GM12865 (cell line): Measurements from ENCODE around the gene SLC4A3.
A peak's percentile ranks its signal among the peaks of the same experiment; 100 is the strongest.

ENCODE experiments used
- DNase-seq: peaks from one replicate; pipeline ENCODE4 v3.0.0; 2010; ENCODE audit warnings: low read depth
- H3K4me3 ChIP-seq: 2 replicates; pipeline ENCODE4 v1.5.1; 2011; ENCODE audit warnings: mild to moderate bottlenecking, low read depth, low read length, control low read depth
- CTCF ChIP-seq: IDR thresholded peaks from 2 replicates; pipeline ENCODE4 v1.5.1; 2011; ENCODE audit warnings: low read length, control low read depth, low read depth, inconsistent platforms; ENCODE audit not compliant: insufficient read depth; ENCODE audit errors: missing control alignments

The SLC4A3 gene

GRCh38 chr2:219642069-219642454 is 14.6 kb downstream of the SLC4A3 start:
- DNase-seq = no peak
- TF ChIP-seq CTCF = no peak
- no peak overlapping the region for H3K4me3 ChIP-seq

GRCh38 chr2:219642465-219643083 is 15.1 kb downstream of the SLC4A3 start:
- peak; percentile 100 for TF ChIP-seq CTCF
- peak; percentile 96 for DNase-seq
- no peak overlapping the region for H3K4me3 ChIP-seq

DNA sequence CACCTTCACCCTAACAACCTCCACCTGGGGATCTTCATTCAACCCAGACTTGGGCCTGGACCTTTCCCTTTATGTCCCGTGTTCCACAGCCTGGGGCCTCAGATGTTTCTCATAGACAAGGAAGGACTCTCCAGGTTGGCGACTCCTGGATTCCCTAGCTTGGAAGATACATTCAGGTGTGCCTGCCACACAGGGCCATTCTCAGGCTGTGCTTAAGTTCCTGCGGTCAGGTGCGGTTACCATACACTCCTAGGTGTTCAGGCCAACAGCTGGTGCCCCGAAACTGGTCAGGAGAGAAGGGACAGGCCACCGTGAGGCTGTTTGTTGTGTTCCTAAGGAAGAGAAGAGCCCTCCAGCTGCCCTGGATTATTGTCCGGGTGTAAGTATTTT is 15.6 kb downstream of the SLC4A3 start:
- DNase-seq = no peak
- TF ChIP-seq CTCF = no peak
- H3K4me3 ChIP-seq = no peak overlapping the region

DNA sequence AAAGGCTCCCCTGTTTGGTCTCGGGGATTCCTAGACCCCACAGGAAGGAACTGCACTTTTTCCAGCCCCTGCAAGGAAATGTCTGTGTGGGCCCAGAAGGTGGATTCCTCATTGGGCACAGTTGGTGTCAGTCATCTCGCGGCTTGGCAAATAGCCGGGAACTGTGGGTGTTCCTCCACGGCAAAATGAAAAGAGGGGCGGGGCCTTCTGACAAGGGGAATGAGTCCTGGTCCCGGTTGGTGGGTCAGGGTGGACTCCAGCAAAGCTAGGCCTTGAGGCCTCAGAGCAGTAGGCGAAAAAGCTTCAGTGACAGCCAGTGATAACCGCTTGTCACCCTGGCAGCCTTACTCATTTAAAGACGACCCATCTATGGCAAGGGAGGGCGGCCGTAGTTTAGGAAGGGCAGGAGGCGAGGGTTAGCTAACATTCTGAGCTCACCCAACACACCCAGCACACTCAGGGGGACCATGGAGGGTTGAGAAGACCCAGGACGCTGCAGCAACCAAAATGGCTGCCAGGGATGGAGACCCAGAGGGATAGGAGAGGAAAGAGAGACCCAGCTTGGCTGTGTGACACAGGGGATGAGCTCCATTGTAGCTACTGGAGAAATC is 16.5 kb downstream of the SLC4A3 start:
- DNase-seq = peak; percentile 19
- TF ChIP-seq CTCF = no peak
- H3K4me3 ChIP-seq = no peak overlapping the region

DNA sequence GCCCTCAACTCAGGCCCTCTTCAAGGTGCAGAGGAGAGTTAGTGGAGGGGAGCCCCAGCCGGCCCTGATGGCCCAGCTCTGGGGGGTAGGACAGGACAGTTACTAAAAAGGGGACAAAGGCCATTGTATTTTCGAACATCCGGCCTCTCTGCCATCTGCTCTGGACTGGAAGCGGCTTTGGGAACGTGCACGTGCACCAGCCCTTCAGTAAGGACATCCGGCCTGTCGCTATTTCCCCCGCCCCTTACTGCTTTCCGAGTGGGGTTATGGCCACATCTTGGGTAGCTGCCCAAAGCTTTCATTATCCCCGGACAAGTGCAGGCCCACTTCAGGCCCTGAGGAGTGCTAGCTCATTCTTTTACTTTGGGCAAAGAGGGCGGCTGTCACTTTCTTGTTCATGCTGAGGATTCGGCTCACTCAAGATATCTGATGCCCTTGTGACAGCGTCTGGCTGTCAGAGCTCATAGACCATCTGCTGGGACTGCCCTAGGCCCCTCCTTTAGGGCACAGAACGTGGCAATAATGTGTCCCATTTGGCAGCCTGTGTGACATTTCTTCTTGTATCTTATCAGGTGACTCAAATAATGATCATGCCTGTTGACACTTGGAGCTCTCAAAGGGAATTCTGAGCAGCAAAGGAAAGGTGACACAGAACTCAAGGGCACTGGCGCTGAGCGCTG is 17.5 kb downstream of the SLC4A3 start:
- TF ChIP-seq CTCF = no peak
- no peak for DNase-seq
- H3K4me3 ChIP-seq = no peak overlapping the region

GRCh38 chr2:219645631-219646527 is 18.4 kb downstream of the SLC4A3 start:
- TF ChIP-seq CTCF = no peak
- H3K4me3 ChIP-seq = no peak overlapping the region
- no peak for DNase-seq
